ENCODE results near the gene ZNF587.
"Not testable (repeated sequence)": the region's sequence is repeated elsewhere in the genome, so short reads cannot be mapped to it uniquely, and the experiment has no call there.

DNA sequence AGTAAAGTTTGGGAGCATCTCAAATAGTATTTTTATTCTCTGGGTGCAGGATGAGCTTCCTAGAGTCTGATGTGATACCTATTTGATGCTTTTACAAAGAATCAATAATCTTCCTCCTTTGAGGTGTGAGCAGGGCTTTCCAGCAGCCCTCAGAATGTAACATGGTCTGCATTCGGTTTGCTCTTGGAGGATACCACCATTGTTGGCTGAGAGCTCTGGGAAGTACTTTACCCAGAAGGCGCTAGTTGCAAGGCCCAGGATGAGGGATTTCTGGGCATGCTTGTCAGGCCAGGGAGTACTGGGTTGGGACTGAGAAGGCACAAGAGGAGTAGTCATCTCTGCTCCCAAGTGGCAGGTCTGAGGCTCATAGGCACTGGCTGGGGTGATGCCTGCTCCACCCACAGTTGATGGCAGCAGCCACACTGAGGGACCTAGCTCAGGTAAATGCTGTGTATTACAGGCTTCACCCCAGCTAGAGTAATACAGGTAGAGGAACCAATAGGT is 445 bp upstream of the ZNF587 start:
- TF ChIP-seq, protein P1, sequence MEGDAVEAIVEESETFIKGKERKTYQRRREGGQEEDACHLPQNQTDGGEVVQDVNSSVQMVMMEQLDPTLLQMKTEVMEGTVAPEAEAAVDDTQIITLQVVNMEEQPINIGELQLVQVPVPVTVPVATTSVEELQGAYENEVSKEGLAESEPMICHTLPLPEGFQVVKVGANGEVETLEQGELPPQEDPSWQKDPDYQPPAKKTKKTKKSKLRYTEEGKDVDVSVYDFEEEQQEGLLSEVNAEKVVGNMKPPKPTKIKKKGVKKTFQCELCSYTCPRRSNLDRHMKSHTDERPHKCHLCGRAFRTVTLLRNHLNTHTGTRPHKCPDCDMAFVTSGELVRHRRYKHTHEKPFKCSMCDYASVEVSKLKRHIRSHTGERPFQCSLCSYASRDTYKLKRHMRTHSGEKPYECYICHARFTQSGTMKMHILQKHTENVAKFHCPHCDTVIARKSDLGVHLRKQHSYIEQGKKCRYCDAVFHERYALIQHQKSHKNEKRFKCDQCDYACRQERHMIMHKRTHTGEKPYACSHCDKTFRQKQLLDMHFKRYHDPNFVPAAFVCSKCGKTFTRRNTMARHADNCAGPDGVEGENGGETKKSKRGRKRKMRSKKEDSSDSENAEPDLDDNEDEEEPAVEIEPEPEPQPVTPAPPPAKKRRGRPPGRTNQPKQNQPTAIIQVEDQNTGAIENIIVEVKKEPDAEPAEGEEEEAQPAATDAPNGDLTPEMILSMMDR (conservative IDR thresholded peaks at IDR 0.05; ENCODE audit: low read depth, low read length), result not testable (repeated sequence)
- TF ChIP-seq EZH2 (IDR thresholded peaks at IDR 0.05; ENCODE audit: low read length, unreplicated experiment), result not testable (repeated sequence)
